ENCODE measurements around the gene IRS2. TPM values are rescaled to one million over a fixed set of nuclear protein-coding genes. Genes with fewer than 3 reads are reported as not detected.

IRS2 gene
- total RNA-seq, 1 donor from 2014 or later: 20.1 TPM

GRCh38 chr13:109762791-109763190 is 23.6 kb downstream of the IRS2 start:
- Histone ChIP-seq H2AFZ (ENCODE audit: low read depth, low read length) (no peak overlapping the region), H3K9ac (ENCODE audit: low read length) (no peak overlapping the region), H3K36me3 (ENCODE audit: insufficient read depth, low read length) (no peaks in the 10 kb centered on the region), H3K4me2 (ENCODE audit: low read length) (no peak overlapping the region), H4K20me1 (ENCODE audit: insufficient read depth, low read length) (peaks cover 70% of the 10 kb centered on the region), H3K4me3 (ENCODE audit: insufficient read depth, low read depth, low read length) (no peak overlapping the region), H3K4me1 (ENCODE audit: insufficient read depth, low read length) (no peaks in the 10 kb centered on the region), H3K27me3 (ENCODE audit: insufficient read depth, low read length) (no peaks in the 10 kb centered on the region), H3K79me2 (ENCODE audit: insufficient read depth, low read length) (peaks cover 75% of the 10 kb centered on the region), H3K27ac (ENCODE audit: low read depth, low read length) (no peak overlapping the region), H3K9me3 (ENCODE audit: insufficient read depth, low read depth, low read length) (no peaks in the 10 kb centered on the region)
- FAIRE-seq: no peak
- Mint-ChIP-seq H3K4me1 (ENCODE audit: low read depth, unreplicated experiment) (peaks cover 16% of the 10 kb centered on the region), H3K36me3 (ENCODE audit: low read depth, unreplicated experiment) (peaks cover 2% of the 10 kb centered on the region), H3K9me3 (ENCODE audit: unreplicated experiment) (no peaks in the 10 kb centered on the region), H3K4me3 (ENCODE audit: unreplicated experiment) (no peak overlapping the region), H3K27me3 (ENCODE audit: low read depth, unreplicated experiment) (no peaks in the 10 kb centered on the region), H3K27ac (ENCODE audit: unreplicated experiment) (no peak overlapping the region)
- no peak for DNase-seq (ENCODE audit: low read depth)
- no peak for TF ChIP-seq EZH2 (IDR thresholded peaks at IDR 0.05; ENCODE audit: insufficient read depth, low read length)
- TF ChIP-seq, protein P1, sequence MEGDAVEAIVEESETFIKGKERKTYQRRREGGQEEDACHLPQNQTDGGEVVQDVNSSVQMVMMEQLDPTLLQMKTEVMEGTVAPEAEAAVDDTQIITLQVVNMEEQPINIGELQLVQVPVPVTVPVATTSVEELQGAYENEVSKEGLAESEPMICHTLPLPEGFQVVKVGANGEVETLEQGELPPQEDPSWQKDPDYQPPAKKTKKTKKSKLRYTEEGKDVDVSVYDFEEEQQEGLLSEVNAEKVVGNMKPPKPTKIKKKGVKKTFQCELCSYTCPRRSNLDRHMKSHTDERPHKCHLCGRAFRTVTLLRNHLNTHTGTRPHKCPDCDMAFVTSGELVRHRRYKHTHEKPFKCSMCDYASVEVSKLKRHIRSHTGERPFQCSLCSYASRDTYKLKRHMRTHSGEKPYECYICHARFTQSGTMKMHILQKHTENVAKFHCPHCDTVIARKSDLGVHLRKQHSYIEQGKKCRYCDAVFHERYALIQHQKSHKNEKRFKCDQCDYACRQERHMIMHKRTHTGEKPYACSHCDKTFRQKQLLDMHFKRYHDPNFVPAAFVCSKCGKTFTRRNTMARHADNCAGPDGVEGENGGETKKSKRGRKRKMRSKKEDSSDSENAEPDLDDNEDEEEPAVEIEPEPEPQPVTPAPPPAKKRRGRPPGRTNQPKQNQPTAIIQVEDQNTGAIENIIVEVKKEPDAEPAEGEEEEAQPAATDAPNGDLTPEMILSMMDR (IDR thresholded peaks at IDR 0.05; ENCODE audit: insufficient read depth, low read depth, low read length): no peak

DNA sequence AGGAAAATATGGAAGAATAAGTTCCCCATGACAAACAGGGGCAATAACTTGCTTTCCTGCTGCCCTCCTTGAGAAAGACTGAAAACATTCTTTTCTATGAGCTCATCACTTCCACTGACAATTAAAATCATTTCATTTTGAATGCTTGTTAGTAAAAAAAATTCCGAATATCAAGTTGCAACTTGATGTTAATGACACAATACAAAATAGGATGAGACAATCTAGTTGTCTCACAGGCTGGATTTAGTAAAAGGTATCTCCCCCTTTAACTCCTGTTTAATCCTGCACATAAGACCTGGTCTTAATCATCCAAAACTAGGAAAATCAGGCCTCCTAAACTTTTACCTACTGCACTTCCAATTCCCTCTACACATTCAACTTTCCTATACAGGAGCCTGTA is 24.7 kb downstream of the IRS2 start:
- H3K27me3 ChIP-seq (ENCODE audit: insufficient read depth, low read length): no peaks in the 10 kb centered on the region
- Mint-ChIP-seq H3K36me3 (ENCODE audit: low read depth, unreplicated experiment) (peaks cover 3% of the 10 kb centered on the region), H3K27me3 (ENCODE audit: low read depth, unreplicated experiment) (no peaks in the 10 kb centered on the region), H3K9me3 (ENCODE audit: unreplicated experiment) (no peaks in the 10 kb centered on the region), H3K4me1 (ENCODE audit: low read depth, unreplicated experiment) (peaks cover 16% of the 10 kb centered on the region), H3K27ac (ENCODE audit: unreplicated experiment) (no peak overlapping the region), H3K4me3 (ENCODE audit: unreplicated experiment) (no peak overlapping the region)
- no peaks in the 10 kb centered on the region for H3K9me3 ChIP-seq (ENCODE audit: insufficient read depth, low read depth, low read length)
- peaks cover 71% of the 10 kb centered on the region for H3K79me2 ChIP-seq (ENCODE audit: insufficient read depth, low read length)
- H3K9ac ChIP-seq (ENCODE audit: low read length): no peak overlapping the region
- no peak overlapping the region for H3K4me2 ChIP-seq (ENCODE audit: low read length)
- no peaks in the 10 kb centered on the region for H3K36me3 ChIP-seq (ENCODE audit: insufficient read depth, low read length)
- no peaks in the 10 kb centered on the region for H3K4me1 ChIP-seq (ENCODE audit: insufficient read depth, low read length)
- no peak overlapping the region for H2AFZ ChIP-seq (ENCODE audit: low read depth, low read length)
- peaks cover 69% of the 10 kb centered on the region for H4K20me1 ChIP-seq (ENCODE audit: insufficient read depth, low read length)
- no peak for TF ChIP-seq EZH2 (IDR thresholded peaks at IDR 0.05; ENCODE audit: insufficient read depth, low read length)
- TF ChIP-seq, protein P1 (IDR thresholded peaks at IDR 0.05; ENCODE audit: insufficient read depth, low read depth, low read length): no peak
- no peak for DNase-seq (ENCODE audit: low read depth)
- no peak overlapping the region for H3K4me3 ChIP-seq (ENCODE audit: insufficient read depth, low read depth, low read length)
- no peak for FAIRE-seq
- H3K27ac ChIP-seq (ENCODE audit: low read depth, low read length): no peak overlapping the region

GRCh38 chr13:109760951-109761350 is 25.4 kb downstream of the IRS2 start:
- Histone ChIP-seq H3K4me2 (ENCODE audit: low read length) (no peak overlapping the region), H3K36me3 (ENCODE audit: insufficient read depth, low read length) (no peaks in the 10 kb centered on the region), H3K9me3 (ENCODE audit: insufficient read depth, low read depth, low read length) (no peaks in the 10 kb centered on the region), H2AFZ (ENCODE audit: low read depth, low read length) (no peak overlapping the region), H3K9ac (ENCODE audit: low read length) (no peak overlapping the region), H3K4me3 (ENCODE audit: insufficient read depth, low read depth, low read length) (no peak overlapping the region), H3K27ac (ENCODE audit: low read depth, low read length) (no peak overlapping the region), H3K79me2 (ENCODE audit: insufficient read depth, low read length) (peaks cover 70% of the 10 kb centered on the region), H3K27me3 (ENCODE audit: insufficient read depth, low read length) (no peaks in the 10 kb centered on the region), H3K4me1 (ENCODE audit: insufficient read depth, low read length) (no peaks in the 10 kb centered on the region), H4K20me1 (ENCODE audit: insufficient read depth, low read length) (peaks cover 74% of the 10 kb centered on the region)
- DNase-seq (ENCODE audit: low read depth) (no peak), FAIRE-seq (no peak)
- Mint-ChIP-seq H3K27me3 (ENCODE audit: low read depth, unreplicated experiment) (no peaks in the 10 kb centered on the region), H3K4me1 (ENCODE audit: low read depth, unreplicated experiment) (peaks cover 16% of the 10 kb centered on the region), H3K36me3 (ENCODE audit: low read depth, unreplicated experiment) (peaks cover 3% of the 10 kb centered on the region), H3K4me3 (ENCODE audit: unreplicated experiment) (no peak overlapping the region), H3K9me3 (ENCODE audit: unreplicated experiment) (no peaks in the 10 kb centered on the region), H3K27ac (ENCODE audit: unreplicated experiment) (no peak overlapping the region)
- no peak for TF ChIP-seq EZH2 (IDR thresholded peaks at IDR 0.05; ENCODE audit: insufficient read depth, low read length)
- TF ChIP-seq, protein P1 (IDR thresholded peaks at IDR 0.05; ENCODE audit: insufficient read depth, low read depth, low read length): no peak

Measured in astrocyte (in vitro differentiated cells and primary cell).